HepG2 (cell line): ENCODE measurements around the gene BAIAP2L1.

Experiments
- EZH2 ChIP-seq: conservative IDR thresholded peaks from 2 replicates; pipeline ENCODE4 v1.6.1; 2012; ENCODE audit warnings: mild to moderate bottlenecking, low read depth, low read length, moderate library complexity
- FOXP1 ChIP-seq, 2 experiments: fragments of 450-650 bp in 1 of 2; IDR thresholded peaks; 2 replicates each; pipeline ENCODE4 v1.6.1; 2017 to 2018; ENCODE audit warnings: antibody characterized with exemption in 1 of 2
- GTF3A ChIP-seq: sonication (generic); formaldehyde crosslinking; conservative IDR thresholded peaks from 2 replicates; pipeline ENCODE4 v1.4.0; 2020; ENCODE audit warnings: mild to moderate bottlenecking, missing genetic modification reagents
- SP2 ChIP-seq: sonication (generic); formaldehyde crosslinking; IDR thresholded peaks from 2 replicates; pipeline ENCODE4 v1.5.1; 2020; ENCODE audit warnings: mild to moderate bottlenecking, missing genetic modification reagents
- ZBTB39 ChIP-seq: sonication (generic); formaldehyde crosslinking; IDR thresholded peaks from 2 replicates; pipeline ENCODE4 v1.5.0; 2020; ENCODE audit warnings: missing genetic modification reagents
- ZNF256 ChIP-seq: sonication (generic); formaldehyde crosslinking; conservative IDR thresholded peaks from 2 replicates; pipeline ENCODE4 v1.4.0; 2020; ENCODE audit warnings: missing genetic modification reagents
- ZNF282 ChIP-seq: fragments of 450-650 bp; IDR thresholded peaks from 2 replicates; pipeline ENCODE4 v1.6.1; 2018; ENCODE audit not compliant: partially characterized antibody

- no peak for TF ChIP-seq ZBTB39 (CRISPR knock-in tag)
- TF ChIP-seq EZH2, result no peak
- no peak for TF ChIP-seq ZNF256
- TF ChIP-seq ZNF282, result no peak
- TF ChIP-seq FOXP1 (IDR thresholded peaks at IDR 0.05), result no peak
- TF ChIP-seq FOXP1 (CRISPR knock-in tag; IDR thresholded peaks at IDR 0.05), result no peak
- no peak for TF ChIP-seq SP2
- no peak for TF ChIP-seq GTF3A
Measured at GRCh38 chr7:98241674-98242241, 159.1 kb downstream of the BAIAP2L1 start.
